Fibroblast of lung (primary cell): ENCODE results near the gene OBSL1. TPM values are rescaled to one million over a fixed set of nuclear protein-coding genes. Genes with fewer than 3 reads are reported as not detected.

Experiments used
- DNase-seq, 2 donors: peaks; one replicate each; pipeline versions ENCODE4 v3.0.0 to v3.0.0-alpha.2; 2010; ENCODE audit warnings: low read depth in 2 of 2
- H2AFZ ChIP-seq: 2 replicates; pipeline ENCODE4 v1.5.1; 2012; ENCODE audit warnings: low read length, control low read depth, inconsistent platforms
- H3K27ac ChIP-seq: 2 replicates; pipeline ENCODE4 v1.5.1; 2011; ENCODE audit warnings: low read length, control low read depth; ENCODE audit not compliant: insufficient read depth
- H3K27me3 ChIP-seq: 2 replicates; pipeline ENCODE4 v1.5.1; 2011; ENCODE audit warnings: mild to moderate bottlenecking, low read length; ENCODE audit not compliant: control insufficient read depth, insufficient read depth
- H3K36me3 ChIP-seq: 2 replicates; pipeline ENCODE4 v1.5.1; 2011; ENCODE audit warnings: low read length; ENCODE audit not compliant: control insufficient read depth, insufficient read depth
- H3K4me1 ChIP-seq: 2 replicates; pipeline ENCODE4 v1.5.1; 2011; ENCODE audit warnings: low read length; ENCODE audit not compliant: control insufficient read depth, insufficient read depth; ENCODE audit errors: extremely low read depth
- H3K4me2 ChIP-seq: 2 replicates; pipeline ENCODE4 v1.5.1; 2011; ENCODE audit warnings: low read length, control low read depth; ENCODE audit not compliant: insufficient read depth; ENCODE audit errors: extremely low read depth
- H3K4me3 ChIP-seq, 4 experiments: fragments of 200-600 bp in 1 of 4; sonication (generic) in 1 of 4; replicated peaks in 1 of 4; 2 replicates each; pipeline ENCODE4 v1.5.1; 2011 to 2016; ENCODE audit warnings: low read length in 4 of 4, low read depth in 3 of 4, mild to moderate bottlenecking in 3 of 4, control low read depth in 2 of 4, inconsistent platforms in 1 of 4, mixed read lengths in 1 of 4; ENCODE audit not compliant: insufficient read depth in 1 of 4; ENCODE audit errors: control extremely low read depth in 1 of 4
- H3K79me2 ChIP-seq: 2 replicates; pipeline ENCODE4 v1.5.1; 2012; ENCODE audit warnings: mild to moderate bottlenecking, low read length, inconsistent platforms; ENCODE audit not compliant: control insufficient read depth, insufficient read depth
- H3K9ac ChIP-seq: 2 replicates; pipeline ENCODE4 v1.5.1; 2011; ENCODE audit warnings: mild to moderate bottlenecking, low read length, control low read depth; ENCODE audit not compliant: insufficient read depth
- H3K9me3 ChIP-seq: 2 replicates; pipeline ENCODE4 v1.5.1; 2012; ENCODE audit warnings: low read depth, low read length; ENCODE audit not compliant: control insufficient read depth, insufficient read depth
- H4K20me1 ChIP-seq: 2 replicates; pipeline ENCODE4 v1.5.1; 2011; ENCODE audit warnings: low read length; ENCODE audit not compliant: control insufficient read depth, insufficient read depth; ENCODE audit errors: extremely low read depth
- EZH2 ChIP-seq: IDR thresholded peaks from 2 replicates; pipeline ENCODE4 v1.5.1; 2012; ENCODE audit warnings: low read length, control low read depth, mild to moderate bottlenecking; ENCODE audit errors: missing control alignments
- polyA plus RNA-seq, 2 donors: library from polyadenylated mRNA; depleted of rRNA in 1 of 2; stranded (reverse) in 1 of 2; unstranded in 1 of 2; fragments of >200 nt; gene quantifications; 2 replicates each; pipeline ENCODE4 v1.2.1, GENCODE V29; 2011 to 2012; ENCODE audit warnings: missing spikeins in 1 of 2
- total RNA-seq: library from RNA; depleted of rRNA; stranded (reverse); fragments of >200 nt; gene quantifications from 2 replicates; pipeline ENCODE4 v1.2.1, GENCODE V29; 2014
- TF ChIP-seq, protein P1 (sequence below), 2 donors: IDR thresholded peaks in 1 of 2; conservative IDR thresholded peaks in 1 of 2; 1 replicate in 1 of 2; 2 replicates in 1 of 2; pipeline ENCODE4 v1.5.1; 2011 to 2012; ENCODE audit warnings: low read length in 2 of 2, control low read depth in 1 of 2, inconsistent platforms in 1 of 2, low read depth in 1 of 2, mild to moderate bottlenecking in 1 of 2

The OBSL1 gene
- total and polyA plus RNA-seq, 2 donors (not counting 1 experiment from before 2014, with no cell fraction given), result 24.7 to 28.7 TPM

DNA sequence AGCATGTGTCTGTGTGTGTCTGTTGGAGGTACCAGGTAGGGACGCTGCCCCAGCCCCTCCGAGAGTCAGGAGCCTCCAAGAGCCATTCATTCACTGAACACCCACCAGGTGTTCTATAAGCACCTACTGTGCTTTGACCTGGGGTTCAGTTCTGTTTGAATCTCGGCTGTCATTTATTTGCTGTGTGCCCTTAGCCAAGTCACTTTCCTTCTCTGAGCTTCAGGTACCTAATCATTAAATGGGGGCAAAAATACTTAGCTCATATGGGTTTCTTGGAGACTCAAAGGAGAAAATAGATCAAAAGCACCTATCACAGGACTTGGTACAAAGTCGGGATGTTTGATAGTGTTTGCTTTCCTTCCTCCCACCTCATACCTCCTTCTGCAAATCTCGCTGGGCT lies 43.9 kb downstream of the OBSL1 start:
- DNase-seq, result no peak
- Histone ChIP-seq H3K4me2 (no peak overlapping the region), H3K36me3 (no peaks in the 10 kb centered on the region), H3K27ac (no peak overlapping the region), H3K9me3 (no peaks in the 10 kb centered on the region), H2AFZ (no peak overlapping the region), H3K4me3 (no peak overlapping the region), H3K79me2 (no peaks in the 10 kb centered on the region), H3K9ac (no peak overlapping the region), H3K27me3 (peaks cover 41% of the 10 kb centered on the region), H4K20me1 (no peaks in the 10 kb centered on the region), H3K4me1 (peaks cover 1% of the 10 kb centered on the region)
- TF ChIP-seq, protein P1, sequence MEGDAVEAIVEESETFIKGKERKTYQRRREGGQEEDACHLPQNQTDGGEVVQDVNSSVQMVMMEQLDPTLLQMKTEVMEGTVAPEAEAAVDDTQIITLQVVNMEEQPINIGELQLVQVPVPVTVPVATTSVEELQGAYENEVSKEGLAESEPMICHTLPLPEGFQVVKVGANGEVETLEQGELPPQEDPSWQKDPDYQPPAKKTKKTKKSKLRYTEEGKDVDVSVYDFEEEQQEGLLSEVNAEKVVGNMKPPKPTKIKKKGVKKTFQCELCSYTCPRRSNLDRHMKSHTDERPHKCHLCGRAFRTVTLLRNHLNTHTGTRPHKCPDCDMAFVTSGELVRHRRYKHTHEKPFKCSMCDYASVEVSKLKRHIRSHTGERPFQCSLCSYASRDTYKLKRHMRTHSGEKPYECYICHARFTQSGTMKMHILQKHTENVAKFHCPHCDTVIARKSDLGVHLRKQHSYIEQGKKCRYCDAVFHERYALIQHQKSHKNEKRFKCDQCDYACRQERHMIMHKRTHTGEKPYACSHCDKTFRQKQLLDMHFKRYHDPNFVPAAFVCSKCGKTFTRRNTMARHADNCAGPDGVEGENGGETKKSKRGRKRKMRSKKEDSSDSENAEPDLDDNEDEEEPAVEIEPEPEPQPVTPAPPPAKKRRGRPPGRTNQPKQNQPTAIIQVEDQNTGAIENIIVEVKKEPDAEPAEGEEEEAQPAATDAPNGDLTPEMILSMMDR (conservative IDR thresholded peaks at IDR 0.05 in 1 of 2, IDR thresholded peaks at IDR 0.05 in 1 of 2; ENCODE audit: low read depth in 1 of 2, low read length in 2 of 2), result no peak
- TF ChIP-seq EZH2, result no peak

DNA sequence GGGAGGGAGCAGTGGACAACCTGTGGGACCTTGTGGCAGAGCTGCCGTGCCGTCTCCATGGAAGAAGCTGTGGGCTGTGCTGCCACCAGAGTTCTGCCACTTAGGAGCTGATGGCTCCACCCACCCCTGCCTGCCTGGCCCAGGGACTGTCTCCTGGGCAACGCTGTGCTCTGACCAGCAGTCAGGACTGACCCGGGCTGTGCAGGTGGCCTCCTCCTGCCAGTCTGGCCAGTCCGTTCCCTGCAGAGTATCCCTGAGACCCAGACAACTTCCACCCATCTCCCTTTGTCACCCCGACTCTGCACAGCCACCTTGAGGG lies 44.3 kb downstream of the OBSL1 start:
- TF ChIP-seq EZH2, result no peak
- TF ChIP-seq, protein P1 (conservative IDR thresholded peaks at IDR 0.05 in 1 of 2, IDR thresholded peaks at IDR 0.05 in 1 of 2; ENCODE audit: low read depth in 1 of 2, low read length in 2 of 2), result no peak
- Histone ChIP-seq H3K36me3 (no peaks in the 10 kb centered on the region), H3K9me3 (no peaks in the 10 kb centered on the region), H3K79me2 (no peaks in the 10 kb centered on the region), H3K4me1 (peaks cover 4% of the 10 kb centered on the region), H3K9ac (no peak overlapping the region), H3K4me3 (no peak overlapping the region), H3K27ac (no peak overlapping the region), H2AFZ (no peak overlapping the region), H3K4me2 (no peak overlapping the region), H4K20me1 (no peaks in the 10 kb centered on the region), H3K27me3 (peaks cover 41% of the 10 kb centered on the region)
- no peak for DNase-seq

DNA sequence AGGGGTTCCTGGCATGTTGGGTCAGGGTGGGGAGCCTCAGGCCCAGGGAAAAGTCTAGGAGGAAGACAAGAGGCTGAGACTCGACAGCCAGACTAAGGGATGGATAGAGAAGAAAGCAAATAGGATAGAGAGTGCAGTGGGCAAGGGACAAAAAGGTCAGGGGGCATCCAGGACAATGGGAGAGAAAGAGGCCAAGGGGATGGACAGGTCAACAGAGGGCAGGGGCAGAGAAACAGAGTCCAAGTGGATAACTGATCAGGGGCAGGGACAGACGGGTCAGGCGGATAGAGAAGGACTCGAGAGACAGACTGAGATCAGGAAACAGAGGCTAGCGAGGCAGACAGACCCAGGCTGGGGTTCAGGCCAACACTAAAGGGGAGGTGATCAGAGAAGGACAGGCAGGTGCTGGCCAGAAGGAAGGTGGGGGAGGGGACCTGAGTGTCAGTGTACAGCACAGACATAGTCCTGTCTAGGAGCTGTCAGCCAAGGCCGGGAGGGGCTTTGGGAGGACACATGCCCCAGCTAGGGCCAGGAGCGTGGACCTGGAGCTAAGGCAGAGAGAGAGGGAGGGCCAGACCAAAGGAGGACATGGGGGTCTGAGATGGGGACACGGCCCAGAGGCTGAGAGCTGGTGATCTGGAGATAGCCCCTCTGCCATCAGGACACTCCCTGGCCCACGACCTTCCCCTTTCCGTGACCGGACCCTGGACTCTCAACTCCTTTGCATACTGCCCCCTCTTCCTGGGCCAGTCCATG lies 44.8 kb downstream of the OBSL1 start:
- Histone ChIP-seq H3K36me3 (no peaks in the 10 kb centered on the region), H4K20me1 (no peaks in the 10 kb centered on the region), H3K79me2 (no peaks in the 10 kb centered on the region), H3K9me3 (no peaks in the 10 kb centered on the region), H3K4me1 (peaks cover 9% of the 10 kb centered on the region), H2AFZ (no peak overlapping the region), H3K27me3 (peaks cover 39% of the 10 kb centered on the region), H3K4me3 (no peak overlapping the region), H3K27ac (no peak overlapping the region), H3K4me2 (no peak overlapping the region), H3K9ac (no peak overlapping the region)
- TF ChIP-seq, protein P1 (conservative IDR thresholded peaks at IDR 0.05 in 1 of 2, IDR thresholded peaks at IDR 0.05 in 1 of 2; ENCODE audit: low read depth in 1 of 2, low read length in 2 of 2), result no peak
- no peak for DNase-seq
